Glomerular endothelial cell (primary cell): ENCODE measurements around the gene IER5L. TPM values are rescaled to one million over a fixed set of nuclear protein-coding genes. Genes with fewer than 3 reads are reported as not detected.
"Not testable (repeated sequence)": the region's sequence is repeated elsewhere in the genome, so short reads cannot be mapped to it uniquely, and the experiment has no call there.

Source experiments
- DNase-seq: peaks from one replicate; pipeline ENCODE4 v3.0.0-alpha.2; 2011; ENCODE audit warnings: low read depth, low spot score; ENCODE audit errors: extremely low read depth
- total RNA-seq: library from RNA; depleted of rRNA; stranded (reverse); fragments of >200 nt; gene quantifications from 2 replicates; pipeline ENCODE4 v1.2.3, GENCODE V29; 2015

The IER5L gene
- total RNA-seq, 1 donor from 2014 or later: 21.4 TPM

DNA sequence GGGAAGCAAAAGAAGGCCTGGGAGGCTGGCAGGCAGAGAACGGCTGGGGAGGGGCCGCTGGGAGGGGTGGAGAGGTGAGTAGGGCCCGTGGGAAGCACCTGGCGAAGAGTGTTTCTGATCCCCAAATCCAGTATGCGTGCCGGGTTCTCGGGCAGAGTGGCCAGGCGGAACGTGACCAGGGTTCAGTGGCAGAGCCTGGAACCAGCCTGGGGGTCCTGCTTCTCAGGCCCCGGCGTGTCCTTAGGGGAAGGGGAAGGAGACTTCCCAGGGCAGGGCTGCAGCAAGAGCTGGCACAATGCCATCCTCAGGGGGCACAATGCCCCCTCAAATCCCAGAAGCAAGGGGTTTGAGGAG is 25.5 kb upstream of the IER5L start:
- no peak for DNase-seq

DNA sequence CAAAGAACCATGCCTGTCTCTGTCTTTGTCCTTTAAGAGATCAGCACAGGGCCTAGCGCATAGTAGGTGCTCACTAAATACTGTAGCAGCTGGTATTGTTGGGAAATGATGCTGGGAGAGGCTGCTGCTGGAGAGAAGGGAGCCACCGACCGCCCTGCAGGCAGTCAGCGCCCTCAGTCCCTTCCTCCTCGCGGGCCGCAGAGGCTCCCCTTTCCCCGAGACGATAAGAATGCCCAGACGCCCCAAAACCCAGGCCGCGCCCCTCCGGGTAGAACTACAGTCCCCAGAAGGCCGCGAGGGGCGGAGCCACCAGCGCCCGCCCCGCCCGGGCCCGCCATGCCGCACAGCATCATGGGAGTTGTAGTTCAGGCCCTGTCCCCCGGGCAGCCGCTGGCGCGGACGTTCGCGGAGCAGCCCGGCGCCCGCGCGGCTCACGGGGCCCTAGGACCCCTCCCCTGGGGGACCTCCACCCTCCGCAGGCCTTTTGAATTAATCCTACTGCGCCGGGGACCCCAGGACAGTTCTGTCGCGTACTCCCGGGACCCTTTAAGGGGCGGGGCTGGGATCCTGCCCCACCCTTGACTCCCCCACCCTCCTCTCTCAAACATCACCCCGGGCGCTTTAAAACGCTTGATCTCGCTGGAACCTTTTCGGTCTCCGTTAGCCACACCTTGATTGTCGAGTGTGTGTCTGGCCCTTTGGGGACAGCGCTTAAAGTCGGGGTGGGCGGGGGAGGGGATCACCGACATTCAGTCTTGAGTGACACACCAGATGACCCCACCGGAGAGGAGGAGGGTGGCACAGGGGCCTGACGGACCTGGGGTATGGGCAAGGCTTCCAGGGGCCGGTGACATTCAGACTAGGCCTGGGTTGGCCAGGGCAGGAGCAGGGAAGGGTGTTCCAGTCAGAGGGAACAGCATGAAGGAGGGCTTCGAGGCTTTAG is 24.8 kb upstream of the IER5L start:
- no peak for DNase-seq

DNA sequence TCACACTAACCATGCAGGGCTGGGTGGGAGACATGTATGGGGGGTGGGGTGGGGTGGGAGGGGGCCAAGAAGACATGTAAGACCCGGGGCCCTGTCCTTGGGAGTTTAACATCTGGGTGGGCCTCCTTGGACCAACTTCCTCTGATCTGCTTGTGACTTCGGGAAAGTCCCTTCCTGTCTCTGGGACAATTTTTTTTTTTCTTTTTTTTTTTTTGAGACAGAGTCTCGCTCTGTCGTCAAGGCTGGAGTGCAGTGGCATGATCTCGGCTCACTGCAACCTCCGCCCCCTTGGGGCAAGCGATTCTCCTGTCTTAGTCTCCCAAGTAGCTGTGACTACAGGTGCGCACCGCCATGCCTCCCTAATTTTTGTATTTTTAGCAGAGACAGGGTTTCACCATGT is 23.8 kb upstream of the IER5L start:
- no peak for DNase-seq

DNA sequence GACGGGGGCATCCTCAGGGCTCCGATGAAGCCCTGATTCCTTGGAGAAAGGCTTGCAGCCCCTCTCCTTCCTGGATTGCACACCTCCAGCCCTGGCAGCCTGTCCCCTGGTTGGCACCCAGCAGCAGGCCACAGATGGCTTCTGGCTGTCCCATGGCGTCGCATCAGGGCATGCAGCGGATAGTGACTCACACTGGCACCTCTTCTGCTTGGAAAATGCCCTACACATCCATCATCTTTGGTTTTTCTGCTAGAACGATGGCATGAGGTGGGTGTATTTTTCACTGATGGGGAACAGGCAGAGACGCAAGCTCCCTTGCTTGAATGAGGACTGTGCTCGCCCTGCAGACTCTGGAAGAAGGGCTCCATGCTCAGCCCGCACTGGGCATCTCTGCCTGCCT is 23.2 kb upstream of the IER5L start:
- DNase-seq: no peak

DNA sequence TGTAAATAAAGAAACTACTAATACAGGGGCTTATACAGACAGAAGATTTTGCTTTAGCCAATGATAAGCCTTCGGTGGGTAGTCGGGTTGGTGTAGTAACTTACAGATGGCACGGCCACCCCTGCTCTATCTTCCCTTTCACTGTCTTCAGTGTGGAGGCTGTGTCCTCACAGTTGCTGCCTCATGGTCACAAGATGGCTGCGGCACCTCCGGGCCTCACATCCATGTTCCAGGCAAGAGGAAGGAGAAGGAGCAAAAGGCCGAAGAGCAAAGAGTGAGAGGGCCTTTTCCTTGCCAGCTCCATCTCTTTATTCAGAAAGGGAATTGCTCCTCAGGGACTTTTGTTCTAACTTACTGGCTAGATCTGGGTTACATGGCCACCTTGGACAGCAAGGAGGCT is 22.2 kb upstream of the IER5L start:
- no peak for DNase-seq

DNA sequence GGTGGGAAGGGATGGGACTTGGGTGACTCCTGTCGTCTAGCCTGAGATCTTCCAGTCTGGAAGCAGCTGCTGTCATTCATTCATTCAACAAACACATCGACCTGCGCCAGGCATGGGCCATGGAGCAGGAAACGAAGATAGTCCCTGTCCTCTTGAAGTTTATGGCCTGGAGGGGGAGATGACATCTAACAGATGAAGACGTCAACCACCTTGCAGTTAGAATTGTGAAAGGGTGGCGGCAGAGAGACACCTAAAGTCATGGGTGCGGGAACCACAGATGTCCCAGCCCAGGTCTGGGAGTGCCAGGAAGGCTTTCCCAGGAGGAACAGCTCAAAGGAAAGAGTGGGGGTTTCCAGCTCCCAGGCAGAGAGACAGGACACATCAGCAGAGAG is 21.0 kb upstream of the IER5L start:
- no peak for DNase-seq

DNA sequence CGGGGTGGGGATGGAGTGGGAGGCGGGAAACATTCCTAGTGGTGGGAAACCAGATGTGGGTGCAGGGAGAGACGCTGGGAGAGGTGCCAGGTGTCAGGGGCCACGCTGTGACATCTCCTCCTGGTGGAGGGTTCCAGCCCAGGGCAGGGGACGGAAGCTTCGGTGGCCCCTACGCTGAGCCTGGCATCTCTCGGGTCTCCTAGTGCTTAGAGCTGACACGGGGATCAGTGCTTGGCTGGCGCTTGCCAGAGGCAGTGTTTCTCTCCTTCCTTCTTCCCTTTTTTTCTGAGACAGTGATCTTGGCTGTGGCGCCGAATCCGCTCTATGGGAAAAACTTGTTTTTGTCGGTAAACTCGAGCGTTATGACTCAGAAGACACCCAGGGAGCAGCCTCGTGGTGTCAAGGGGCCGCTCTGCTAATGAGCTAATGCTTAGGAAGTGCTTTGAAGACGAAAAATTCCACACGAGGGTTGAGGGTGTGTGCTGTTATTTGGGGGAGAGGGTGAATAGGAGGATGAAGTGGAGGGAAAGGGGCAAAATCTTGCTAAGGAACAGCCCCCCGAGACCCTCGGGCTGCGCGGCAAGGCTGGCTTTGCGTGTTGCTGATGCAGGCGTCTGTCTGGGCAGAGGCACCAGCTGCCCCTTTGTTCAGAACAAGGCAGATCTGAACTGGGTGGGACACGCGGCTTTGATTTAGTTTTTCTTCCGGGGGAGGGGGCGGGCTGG is 20.4 kb upstream of the IER5L start:
- no peak for DNase-seq

DNA sequence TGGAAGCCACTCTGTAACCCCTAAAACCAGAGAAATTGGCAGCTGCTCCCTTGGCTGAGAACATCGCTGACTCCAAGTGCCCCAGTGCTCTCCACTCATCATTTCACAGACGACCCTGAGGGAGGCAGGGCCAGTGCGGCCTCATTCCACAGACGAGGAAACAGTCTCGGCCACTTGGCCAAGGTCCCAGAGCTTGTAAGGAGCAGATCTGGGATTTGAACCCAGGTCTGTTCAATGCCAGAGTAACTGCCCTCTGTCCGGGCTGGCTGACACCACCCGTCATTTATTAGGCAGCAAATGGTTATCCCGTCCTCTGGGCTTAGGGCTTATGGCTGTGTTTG is 19.9 kb upstream of the IER5L start:
- DNase-seq: no peak

DNA sequence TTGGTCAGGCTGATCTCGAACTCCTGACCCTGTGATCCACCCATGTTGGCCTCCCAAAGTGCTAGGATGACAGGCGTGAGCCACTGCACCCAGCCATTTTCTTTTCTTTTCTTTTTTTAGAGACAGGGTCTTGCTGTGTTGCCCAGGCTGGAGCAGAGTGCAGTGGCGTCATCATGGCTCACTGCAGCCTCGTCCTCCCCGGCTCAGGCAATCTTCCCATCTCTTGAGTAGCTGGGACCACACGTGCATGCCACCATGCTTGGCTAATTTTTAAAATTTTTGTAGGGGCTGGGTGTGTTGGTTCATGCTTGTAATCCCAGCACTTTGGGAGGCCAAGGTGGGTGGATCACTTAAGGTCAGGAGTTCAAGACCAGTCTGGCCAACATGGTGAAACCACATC is 19.0 kb upstream of the IER5L start:
- DNase-seq: not testable (repeated sequence)

DNA sequence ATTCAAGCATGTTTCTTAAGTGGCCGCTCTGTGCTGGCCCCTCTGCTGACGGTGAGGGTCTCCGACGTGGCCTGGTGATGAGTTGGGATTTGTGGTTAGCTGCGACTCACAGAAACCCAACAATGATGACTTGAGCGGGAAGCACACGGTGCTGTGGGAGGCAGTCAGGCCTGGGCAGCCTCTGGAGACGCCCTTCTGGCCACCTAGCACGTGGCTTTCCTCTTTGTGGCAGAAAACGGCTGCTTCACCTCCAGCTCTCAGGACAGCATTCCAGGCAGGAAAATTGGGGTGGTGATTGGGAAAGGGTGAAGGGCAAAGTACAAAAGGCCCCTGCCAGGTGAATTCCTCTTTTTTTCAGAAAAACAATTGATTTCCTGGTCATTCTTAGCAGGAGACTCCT is 17.5 kb upstream of the IER5L start:
- DNase-seq: no peak

DNA sequence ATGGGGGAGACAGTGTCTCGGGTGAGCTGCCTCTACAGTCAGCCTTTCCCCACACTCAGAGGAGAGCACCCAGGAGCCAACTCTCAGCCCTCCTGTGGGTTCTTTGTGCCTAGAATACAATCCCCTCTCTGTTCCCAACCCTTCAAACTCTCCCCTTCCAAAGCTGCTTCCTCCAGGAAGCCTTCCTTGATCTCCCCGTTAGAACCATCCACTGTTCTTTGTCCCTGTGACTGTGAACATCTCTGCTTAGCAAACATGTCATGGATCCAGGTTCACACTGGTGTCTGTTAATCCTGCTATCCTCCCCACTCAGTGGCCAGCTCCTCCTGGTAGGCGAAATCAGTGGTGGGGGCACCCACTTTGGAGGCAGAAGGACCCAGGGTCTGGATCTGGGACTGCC is 16.2 kb upstream of the IER5L start:
- DNase-seq: no peak

DNA sequence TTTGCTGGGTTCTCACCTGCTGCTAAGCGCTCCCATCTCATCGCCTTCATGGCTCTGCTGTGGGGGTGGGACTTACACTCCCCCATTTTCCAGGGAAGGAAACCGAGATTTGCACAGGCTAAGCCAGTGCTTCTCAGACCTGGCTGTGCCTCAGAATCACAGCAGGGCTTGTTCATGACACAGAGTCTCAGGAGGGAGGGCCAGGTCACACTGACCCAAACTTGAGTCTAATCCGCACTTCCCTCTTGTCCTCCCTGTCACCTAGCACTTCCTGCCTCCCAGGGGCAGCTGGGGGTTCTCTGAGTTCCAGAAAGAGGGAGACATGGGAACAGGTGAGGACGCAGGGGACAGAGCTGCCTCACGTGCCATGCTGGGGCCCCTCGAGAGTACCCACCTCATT is 15.6 kb upstream of the IER5L start:
- no peak for DNase-seq

DNA sequence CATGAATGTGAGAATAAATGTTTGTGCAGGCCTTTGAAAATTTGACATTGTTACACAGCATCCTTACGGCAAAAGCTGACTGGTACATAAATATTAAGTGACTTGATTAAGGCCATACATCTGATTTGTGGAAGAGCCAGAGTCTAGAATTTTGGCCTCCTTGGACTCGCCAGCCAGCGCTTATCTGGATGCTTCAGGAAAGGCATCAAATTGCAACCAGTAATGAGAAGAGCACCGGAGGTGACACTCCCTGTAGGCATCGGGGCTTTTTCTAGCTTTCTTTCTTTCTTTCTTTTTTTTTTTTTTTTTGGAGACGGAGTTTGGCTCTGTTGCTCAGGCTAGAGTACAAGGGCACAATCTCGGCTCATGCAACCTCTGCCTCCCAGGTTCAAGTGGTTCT is 13.2 kb upstream of the IER5L start:
- DNase-seq: no peak

DNA sequence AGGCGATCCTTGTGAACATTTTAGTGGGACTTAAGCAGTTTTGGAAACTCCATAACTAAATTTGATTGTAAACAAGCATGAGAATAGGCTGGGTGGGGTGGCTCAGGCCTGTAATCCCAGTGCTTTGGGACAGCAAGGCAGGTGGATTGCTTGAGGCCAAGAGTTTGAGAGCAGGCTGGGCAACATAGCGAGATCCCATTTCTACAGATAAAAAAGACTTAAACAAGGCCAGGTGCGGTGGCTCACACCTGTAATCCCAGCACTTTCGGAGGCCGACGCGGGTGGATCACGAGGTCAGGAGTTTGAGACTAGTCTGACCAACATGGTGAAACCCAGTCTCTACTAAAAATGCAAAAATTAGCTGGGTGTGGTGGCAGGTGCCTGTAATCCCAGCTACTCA is 11.9 kb upstream of the IER5L start:
- not testable (repeated sequence) for DNase-seq

DNA sequence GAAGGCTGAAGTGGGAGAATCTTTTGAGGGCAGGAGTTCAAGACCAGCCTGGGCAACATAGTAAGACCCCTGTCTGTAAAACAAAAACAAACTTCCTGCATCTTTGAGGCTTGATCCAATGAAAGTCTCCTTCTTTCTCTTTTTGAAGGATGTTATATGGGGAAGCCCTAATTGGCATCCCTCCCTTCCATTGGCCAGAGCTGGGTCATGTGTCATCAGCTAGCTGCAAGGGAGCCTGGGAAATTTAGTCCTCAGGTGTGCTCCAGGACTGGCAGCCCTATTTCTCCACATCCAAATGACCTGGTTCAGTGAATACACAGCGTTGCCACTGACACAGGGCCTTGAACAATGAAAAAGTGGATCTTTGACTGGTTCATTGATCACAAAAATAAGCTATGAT is 9.0 kb upstream of the IER5L start:
- no peak for DNase-seq

DNA sequence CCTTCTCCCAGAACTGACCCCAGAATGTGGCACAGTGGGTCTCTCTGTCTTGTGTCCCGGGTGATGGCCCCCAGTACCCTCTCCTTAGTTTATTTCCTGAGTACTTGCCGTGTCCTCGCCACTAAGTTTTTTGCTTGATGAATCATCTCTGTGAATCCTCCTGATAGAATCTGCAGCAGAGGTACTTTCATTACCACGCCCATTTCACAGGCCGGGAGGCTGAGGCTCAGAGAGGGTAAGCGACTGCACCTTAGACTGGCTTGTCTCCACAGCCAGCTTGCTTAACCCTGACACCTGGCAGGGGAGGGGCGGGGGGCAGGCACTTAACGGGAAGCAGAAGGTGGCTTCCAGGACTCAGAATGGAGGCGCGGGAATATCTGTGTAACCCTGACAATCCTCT is 7.9 kb upstream of the IER5L start:
- no peak for DNase-seq

DNA sequence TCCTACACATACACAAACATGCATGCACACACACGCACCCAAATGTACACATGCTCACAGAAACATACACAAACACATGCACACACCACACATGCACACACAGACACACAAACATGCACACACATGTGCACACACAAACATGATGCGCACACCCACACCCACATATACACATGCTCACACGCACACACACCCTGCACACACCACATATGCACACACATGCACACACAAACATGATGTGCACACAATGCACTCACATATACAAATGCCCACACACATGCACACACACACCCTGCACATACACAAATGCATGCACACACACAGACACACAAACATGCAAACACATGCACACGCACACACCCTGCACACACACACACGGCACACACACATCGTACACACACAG is 7.3 kb upstream of the IER5L start:
- DNase-seq: no peak

DNA sequence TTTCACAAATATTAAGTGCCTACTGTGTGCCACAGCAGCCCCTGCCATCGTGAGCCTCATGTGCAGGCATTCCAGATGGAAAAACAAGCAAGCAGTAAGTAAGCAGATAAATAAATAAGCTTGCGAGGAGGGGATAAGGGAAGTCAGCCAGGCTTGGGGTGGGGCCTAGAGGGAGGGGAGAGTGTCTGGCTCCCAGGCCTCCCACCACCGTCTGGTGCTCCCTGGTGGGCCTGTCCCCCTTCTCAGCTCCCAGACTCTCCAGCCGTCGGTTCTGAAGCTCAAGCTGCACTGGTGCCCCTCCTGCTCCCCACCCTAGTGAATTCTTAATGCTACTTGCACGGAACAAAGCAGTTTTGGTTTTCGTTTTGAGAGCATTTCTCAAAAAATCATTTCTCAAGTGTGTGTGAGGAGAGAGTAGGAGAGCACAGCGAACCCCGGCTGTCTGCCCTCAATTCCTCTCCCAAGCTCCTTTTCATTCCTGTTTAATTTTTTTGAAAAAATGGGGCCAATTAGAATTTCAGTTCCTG is 6.6 kb upstream of the IER5L start:
- DNase-seq: no peak

DNA sequence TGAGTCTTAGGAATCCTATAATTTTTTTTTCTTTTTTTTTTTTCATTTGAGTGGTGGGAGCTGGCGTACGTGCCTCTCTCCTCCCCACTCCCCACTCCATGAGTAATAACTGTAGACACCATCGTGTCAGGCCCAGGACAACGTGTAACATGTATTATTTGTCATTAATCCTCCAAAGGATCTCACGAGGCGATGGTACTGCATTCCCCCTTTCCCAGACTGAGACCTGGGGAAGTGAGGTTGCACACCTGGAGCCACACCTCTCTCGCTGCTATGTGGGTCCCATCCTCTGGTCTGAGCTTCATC is 6.1 kb upstream of the IER5L start:
- no peak for DNase-seq

DNA sequence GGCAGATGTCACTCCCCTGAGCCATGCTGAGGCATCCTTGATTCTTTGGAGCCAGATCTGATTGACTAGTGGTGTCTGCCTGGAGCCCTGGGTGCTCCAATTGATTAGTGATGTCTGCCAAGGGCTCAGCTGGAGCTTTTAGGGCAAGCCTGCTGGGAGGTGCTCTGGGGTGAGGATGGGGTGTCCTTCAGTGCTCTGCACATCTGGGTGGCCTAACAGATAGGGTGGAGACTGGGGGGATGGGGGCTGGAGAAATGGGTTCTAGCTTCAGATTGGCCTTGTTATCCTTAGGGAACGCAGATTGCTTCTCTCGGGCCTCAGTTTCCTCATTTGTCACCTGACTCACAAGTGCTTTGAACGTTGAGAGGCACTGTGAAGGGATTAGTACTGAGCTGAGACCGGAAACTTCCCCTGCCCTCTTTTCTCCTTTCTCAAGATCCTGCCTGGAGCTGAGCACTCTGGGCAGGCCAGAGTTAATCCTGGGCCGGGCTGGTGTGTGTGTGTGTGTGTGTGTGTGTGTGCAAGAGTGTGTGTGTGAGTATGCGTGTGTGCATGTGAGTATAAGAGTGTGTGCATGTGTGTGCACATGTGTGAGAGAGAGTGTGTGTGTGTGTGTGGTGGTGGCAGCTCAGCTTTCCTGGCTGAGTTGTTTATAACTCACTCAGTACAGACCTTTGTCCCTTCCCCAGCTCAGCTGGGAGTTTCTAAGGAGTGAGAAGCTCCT is 5.6 kb upstream of the IER5L start:
- no peak for DNase-seq

DNA sequence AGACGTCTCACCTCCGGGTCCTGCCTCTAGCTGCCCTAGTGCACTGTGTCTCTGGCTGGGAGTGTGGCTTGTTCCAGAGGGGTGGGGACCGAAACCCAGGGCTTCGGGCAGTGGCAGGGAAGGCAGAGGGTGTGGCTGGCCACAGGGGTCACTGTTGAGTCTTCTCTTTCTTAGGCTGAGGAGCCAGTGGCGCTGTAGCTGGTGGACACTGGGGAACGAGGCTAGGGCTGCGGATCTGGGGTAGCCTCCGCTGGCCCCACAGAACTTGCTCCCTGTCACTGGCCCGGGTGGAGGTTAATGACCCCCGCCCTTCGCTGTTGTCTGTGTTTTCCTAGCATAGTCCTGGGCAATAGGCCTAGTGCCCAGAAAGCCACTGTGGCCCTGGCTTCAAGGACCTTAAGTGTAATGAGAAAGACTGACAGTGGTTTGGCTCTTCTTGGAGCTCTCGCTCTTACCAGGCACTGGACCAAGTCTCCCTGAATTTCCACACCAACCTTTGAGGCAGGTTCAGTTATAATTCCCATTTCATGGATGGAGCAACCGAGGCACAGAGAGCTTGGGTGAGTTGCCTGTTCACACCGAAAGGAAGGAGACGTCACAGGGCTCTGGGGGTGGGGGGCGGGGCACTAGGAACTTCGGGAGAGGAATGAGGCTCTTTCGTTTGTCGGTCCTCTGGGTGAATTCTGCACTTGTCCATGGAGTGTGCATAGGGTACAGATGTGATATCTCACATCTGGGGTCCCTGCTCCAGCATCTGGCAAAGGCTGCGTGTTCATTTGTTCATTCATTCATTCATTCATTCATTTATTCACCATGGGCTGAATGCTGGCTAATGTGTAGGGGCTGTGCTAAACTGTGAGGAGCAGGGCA is 4.8 kb upstream of the IER5L start:
- no peak for DNase-seq
